ENCODE data around the gene PXYLP1.
A peak's percentile ranks its signal among the peaks of the same experiment; 100 is the strongest.

The PXYLP1 gene

DNA sequence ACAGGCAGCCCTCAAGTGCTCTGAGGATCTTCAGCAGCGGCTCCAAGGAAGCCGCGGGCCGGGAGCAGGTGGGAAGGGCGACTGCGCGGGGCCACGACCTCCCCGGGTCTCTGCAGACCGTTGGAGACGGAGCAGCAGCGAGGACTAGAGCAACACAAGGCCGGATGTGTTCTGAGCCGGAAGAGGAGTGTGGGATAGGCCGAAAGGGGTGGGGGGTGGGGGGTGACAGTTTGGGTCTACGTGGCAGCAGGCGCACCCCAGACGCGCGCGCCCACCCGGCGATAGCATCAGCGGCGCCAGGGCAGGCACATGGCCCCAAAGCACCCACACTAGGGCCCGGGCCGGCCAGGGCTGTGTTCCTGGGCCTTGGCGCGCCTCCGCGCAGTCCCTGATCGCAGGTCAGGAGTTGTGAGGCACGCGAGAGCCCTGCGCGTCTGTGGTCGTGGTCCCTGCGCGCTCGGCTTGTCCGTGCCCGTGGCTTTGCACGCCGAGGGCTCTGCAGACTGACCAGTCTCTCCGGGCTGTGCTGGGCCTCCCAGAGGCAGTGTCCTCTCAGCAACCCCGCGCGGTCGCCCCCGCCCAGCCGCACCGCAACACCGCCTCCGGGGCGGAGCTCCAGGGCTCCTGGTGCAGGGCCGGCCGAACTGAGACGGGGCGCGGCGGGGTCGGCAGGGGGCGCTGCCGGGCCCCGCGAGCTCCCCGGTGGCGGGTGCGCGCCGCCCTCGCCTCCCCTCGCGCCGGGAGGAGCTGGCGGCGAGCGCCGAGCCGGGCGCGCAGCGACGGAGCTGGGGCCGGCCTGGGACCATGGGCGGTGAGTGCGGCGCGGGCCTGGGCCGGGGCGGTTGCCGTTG, at the start of gene PXYLP1:
PXYLP1 (plus strand) TSS at position 725 of the 851 bp plus-strand sequence. CDS start 28,351 bp downstream, outside the sequence.
- Histone ChIP-seq H3K36me3 (ENCODE audit: control insufficient read depth, insufficient read depth, low read length) (no peaks in the 10 kb centered on the region), H3K4me3 (ENCODE audit: low read length) (peak within 1 kb of the TSS; percentile 67; the same call in 1 of the 2 replicates), H3K27ac (ENCODE audit: low read length) (no peak within 1 kb of the TSS), H3K9me3 (ENCODE audit: control insufficient read depth, insufficient read depth, low read length) (no peaks in the 10 kb centered on the region), H3K4me1 (ENCODE audit: control insufficient read depth, insufficient read depth, low read length) (no peaks in the 10 kb centered on the region; the same call in 1 of the 2 replicates), H3K27me3 (ENCODE audit: control insufficient read depth, insufficient read depth, low read length) (peaks cover 2% of the 10 kb centered on the region; the same call in 1 of the 2 replicates)
- no CpG with 5 or more reads among the region's 92 CpGs for WGBS (ENCODE audit: insufficient coverage, insufficient read length)
- DNase-seq (ENCODE audit: low read depth, low spot score), result peak; percentile 52

GRCh38 chr3:141183606-141184005, 48.0 kb upstream of the PXYLP1 start:
- Histone ChIP-seq H3K9me3 (ENCODE audit: control insufficient read depth, insufficient read depth, low read length) (no peaks in the 10 kb centered on the region), H3K4me1 (ENCODE audit: control insufficient read depth, insufficient read depth, low read length) (no peaks in the 10 kb centered on the region), H3K4me3 (ENCODE audit: low read length) (no peak overlapping the region), H3K36me3 (ENCODE audit: control insufficient read depth, insufficient read depth, low read length) (no peaks in the 10 kb centered on the region), H3K27ac (ENCODE audit: low read length) (no peak overlapping the region), H3K27me3 (ENCODE audit: control insufficient read depth, insufficient read depth, low read length) (no peaks in the 10 kb centered on the region)
- DNase-seq (ENCODE audit: low read depth, low spot score), result no peak
- no CpG with 5 or more reads among the region's 2 CpGs for WGBS (ENCODE audit: insufficient coverage, insufficient read length)

GRCh38 chr3:141184430-141184829, 47.2 kb upstream of the PXYLP1 start:
- H3K27ac ChIP-seq (ENCODE audit: low read length), result no peak overlapping the region
- DNase-seq (ENCODE audit: low read depth, low spot score), result no peak
- no peaks in the 10 kb centered on the region for H3K9me3 ChIP-seq (ENCODE audit: control insufficient read depth, insufficient read depth, low read length)
- WGBS (ENCODE audit: insufficient coverage, insufficient read length), result no CpG with 5 or more reads among the region's 4 CpGs
- no peaks in the 10 kb centered on the region for H3K27me3 ChIP-seq (ENCODE audit: control insufficient read depth, insufficient read depth, low read length)
- H3K36me3 ChIP-seq (ENCODE audit: control insufficient read depth, insufficient read depth, low read length), result no peaks in the 10 kb centered on the region
- no peak overlapping the region for H3K4me3 ChIP-seq (ENCODE audit: low read length)
- H3K4me1 ChIP-seq (ENCODE audit: control insufficient read depth, insufficient read depth, low read length), result no peaks in the 10 kb centered on the region

GRCh38 chr3:141191097-141191749, 40.4 kb upstream of the PXYLP1 start:
- no CpG with 5 or more reads among the region's 2 CpGs for WGBS (ENCODE audit: insufficient coverage, insufficient read length)
- DNase-seq (ENCODE audit: low read depth, low spot score), result no peak
- Histone ChIP-seq H3K4me1 (ENCODE audit: control insufficient read depth, insufficient read depth, low read length) (no peaks in the 10 kb centered on the region), H3K27me3 (ENCODE audit: control insufficient read depth, insufficient read depth, low read length) (no peaks in the 10 kb centered on the region), H3K27ac (ENCODE audit: low read length) (no peak overlapping the region), H3K4me3 (ENCODE audit: low read length) (no peak overlapping the region), H3K36me3 (ENCODE audit: control insufficient read depth, insufficient read depth, low read length) (no peaks in the 10 kb centered on the region), H3K9me3 (ENCODE audit: control insufficient read depth, insufficient read depth, low read length) (no peaks in the 10 kb centered on the region)

DNA sequence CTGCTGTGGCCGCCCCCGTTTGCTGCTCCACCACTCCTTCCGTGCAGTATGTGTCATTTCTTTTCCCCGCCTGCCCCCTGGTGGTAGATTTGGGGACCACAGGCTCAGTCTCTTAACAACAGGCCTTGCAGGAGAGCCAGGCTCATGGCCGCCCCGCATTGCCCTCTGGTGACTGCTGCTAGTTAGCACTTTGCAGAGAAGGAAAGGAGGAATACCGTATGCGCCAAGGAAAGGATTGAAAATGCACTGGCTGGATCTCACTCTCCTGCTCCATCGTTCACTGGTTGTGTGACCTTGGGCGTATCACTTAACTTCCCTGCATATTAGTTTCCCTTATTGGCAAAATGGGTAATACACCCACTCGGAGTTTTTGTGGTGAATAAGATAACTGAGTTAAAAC, 39.3 kb upstream of the PXYLP1 start:
- no peaks in the 10 kb centered on the region for H3K36me3 ChIP-seq (ENCODE audit: control insufficient read depth, insufficient read depth, low read length)
- peak; percentile 95 for DNase-seq (ENCODE audit: low read depth, low spot score)
- H3K27ac ChIP-seq (ENCODE audit: low read length), result no peak overlapping the region
- WGBS (ENCODE audit: insufficient coverage, insufficient read length), result no CpG with 5 or more reads among the region's 11 CpGs
- H3K4me3 ChIP-seq (ENCODE audit: low read length), result no peak overlapping the region
- H3K4me1 ChIP-seq (ENCODE audit: control insufficient read depth, insufficient read depth, low read length), result no peaks in the 10 kb centered on the region
- no peaks in the 10 kb centered on the region for H3K27me3 ChIP-seq (ENCODE audit: control insufficient read depth, insufficient read depth, low read length)
- no peaks in the 10 kb centered on the region for H3K9me3 ChIP-seq (ENCODE audit: control insufficient read depth, insufficient read depth, low read length)

DNA sequence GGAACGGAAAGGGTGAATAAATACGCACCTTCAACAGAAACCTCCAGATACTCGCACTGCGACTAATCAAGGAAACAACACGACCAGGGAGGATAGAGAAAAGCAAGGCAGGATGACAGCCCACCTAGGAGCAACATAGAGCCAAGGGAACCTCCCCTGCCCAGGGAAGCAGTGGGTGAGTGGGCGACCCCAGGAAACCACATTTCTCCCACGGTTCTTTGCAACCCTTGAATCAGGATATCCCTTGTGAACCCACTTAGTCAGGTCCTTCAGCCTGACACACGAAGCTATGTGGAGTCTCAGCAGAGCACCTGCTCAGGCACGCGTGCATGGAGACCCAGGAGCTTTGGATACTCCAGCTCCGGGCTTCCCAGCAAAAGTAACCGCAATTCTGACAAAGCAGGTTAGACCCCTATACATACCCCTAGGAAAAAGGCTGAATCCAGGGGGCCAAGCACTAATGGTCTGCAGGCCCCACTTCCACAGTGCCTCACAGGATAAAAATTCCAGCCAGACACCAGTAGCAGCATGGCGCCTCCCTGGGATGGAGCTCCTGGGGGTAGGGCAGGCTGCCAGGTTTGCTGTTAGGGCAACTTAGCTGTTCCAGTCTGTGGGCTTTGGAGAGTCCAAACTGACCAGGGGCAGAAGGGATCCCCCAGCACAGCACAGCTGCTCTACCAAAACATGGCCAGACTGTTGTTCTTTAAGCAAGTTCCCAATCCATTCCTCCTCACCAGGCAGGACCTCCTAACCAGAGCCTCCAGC, 38.4 kb upstream of the PXYLP1 start:
- DNase-seq (ENCODE audit: low read depth, low spot score), result no peak
- H3K36me3 ChIP-seq (ENCODE audit: control insufficient read depth, insufficient read depth, low read length), result no peaks in the 10 kb centered on the region
- no peaks in the 10 kb centered on the region for H3K4me1 ChIP-seq (ENCODE audit: control insufficient read depth, insufficient read depth, low read length)
- no peak overlapping the region for H3K27ac ChIP-seq (ENCODE audit: low read length)
- no peaks in the 10 kb centered on the region for H3K9me3 ChIP-seq (ENCODE audit: control insufficient read depth, insufficient read depth, low read length)
- no CpG with 5 or more reads among the region's 13 CpGs for WGBS (ENCODE audit: insufficient coverage, insufficient read length)
- no peak overlapping the region for H3K4me3 ChIP-seq (ENCODE audit: low read length)
- no peaks in the 10 kb centered on the region for H3K27me3 ChIP-seq (ENCODE audit: control insufficient read depth, insufficient read depth, low read length)

GRCh38 chr3:141201122-141201521, 30.5 kb upstream of the PXYLP1 start:
- WGBS (ENCODE audit: insufficient coverage, insufficient read length), result no CpG with 5 or more reads among the region's 3 CpGs
- Histone ChIP-seq H3K27ac (ENCODE audit: low read length) (no peak overlapping the region), H3K9me3 (ENCODE audit: control insufficient read depth, insufficient read depth, low read length) (no peaks in the 10 kb centered on the region), H3K4me1 (ENCODE audit: control insufficient read depth, insufficient read depth, low read length) (no peaks in the 10 kb centered on the region), H3K4me3 (ENCODE audit: low read length) (no peak overlapping the region), H3K27me3 (ENCODE audit: control insufficient read depth, insufficient read depth, low read length) (no peaks in the 10 kb centered on the region), H3K36me3 (ENCODE audit: control insufficient read depth, insufficient read depth, low read length) (no peaks in the 10 kb centered on the region)
- no peak for DNase-seq (ENCODE audit: low read depth, low spot score)

- H3K9me3 ChIP-seq (ENCODE audit: control insufficient read depth, insufficient read depth, low read length), result no peaks in the 10 kb centered on the region
- no peak overlapping the region for H3K4me3 ChIP-seq (ENCODE audit: low read length)
- no peak for DNase-seq (ENCODE audit: low read depth, low spot score)
- H3K27me3 ChIP-seq (ENCODE audit: control insufficient read depth, insufficient read depth, low read length), result no peaks in the 10 kb centered on the region
- no peaks in the 10 kb centered on the region for H3K36me3 ChIP-seq (ENCODE audit: control insufficient read depth, insufficient read depth, low read length)
- no CpG with 5 or more reads among the region's 4 CpGs for WGBS (ENCODE audit: insufficient coverage, insufficient read length)
- H3K4me1 ChIP-seq (ENCODE audit: control insufficient read depth, insufficient read depth, low read length), result no peaks in the 10 kb centered on the region
- no peak overlapping the region for H3K27ac ChIP-seq (ENCODE audit: low read length)
These were observed 28.9 kb upstream of the PXYLP1 start for GRCh38 chr3:141202682-141203081.

DNA sequence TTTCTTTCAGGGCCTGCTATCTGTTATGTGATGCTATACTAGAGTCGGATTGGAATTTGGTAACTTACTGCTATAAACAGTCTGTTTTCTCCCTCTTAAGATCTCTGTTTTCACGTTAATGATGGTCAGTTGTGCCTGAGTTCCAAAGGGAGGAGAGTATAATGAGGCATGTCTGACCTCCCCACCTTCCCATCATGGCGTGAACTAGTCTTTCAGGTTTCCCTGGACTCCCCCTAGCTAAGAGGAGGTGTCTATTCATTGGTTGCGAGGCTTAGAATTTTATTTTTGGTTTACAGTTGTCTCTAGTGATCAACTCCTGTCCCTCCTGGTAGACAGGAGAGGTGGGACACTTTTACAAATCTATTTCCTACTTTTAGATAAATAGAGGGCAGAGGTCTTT, 27.8 kb upstream of the PXYLP1 start:
- H3K4me1 ChIP-seq (ENCODE audit: control insufficient read depth, insufficient read depth, low read length), result no peaks in the 10 kb centered on the region
- H3K4me3 ChIP-seq (ENCODE audit: low read length), result no peak overlapping the region
- H3K27me3 ChIP-seq (ENCODE audit: control insufficient read depth, insufficient read depth, low read length), result no peaks in the 10 kb centered on the region
- no CpG with 5 or more reads among the region's 4 CpGs for WGBS (ENCODE audit: insufficient coverage, insufficient read length)
- no peaks in the 10 kb centered on the region for H3K9me3 ChIP-seq (ENCODE audit: control insufficient read depth, insufficient read depth, low read length)
- no peak overlapping the region for H3K27ac ChIP-seq (ENCODE audit: low read length)
- no peak for DNase-seq (ENCODE audit: low read depth, low spot score)
- no peaks in the 10 kb centered on the region for H3K36me3 ChIP-seq (ENCODE audit: control insufficient read depth, insufficient read depth, low read length)

GRCh38 chr3:141204343-141204742, 27.3 kb upstream of the PXYLP1 start:
- no CpG with 5 or more reads among the region's 4 CpGs for WGBS (ENCODE audit: insufficient coverage, insufficient read length)
- Histone ChIP-seq H3K4me1 (ENCODE audit: control insufficient read depth, insufficient read depth, low read length) (no peaks in the 10 kb centered on the region), H3K27me3 (ENCODE audit: control insufficient read depth, insufficient read depth, low read length) (no peaks in the 10 kb centered on the region)

More at GRCh38 chr3:141204343-141204742, 27.3 kb upstream of the PXYLP1 start:
- Histone ChIP-seq H3K4me3 (ENCODE audit: low read length) (no peak overlapping the region; the same call in 1 of the 2 replicates), H3K9me3 (ENCODE audit: control insufficient read depth, insufficient read depth, low read length) (no peaks in the 10 kb centered on the region), H3K36me3 (ENCODE audit: control insufficient read depth, insufficient read depth, low read length) (no peaks in the 10 kb centered on the region), H3K27ac (ENCODE audit: low read length) (no peak overlapping the region)
- no peak for DNase-seq (ENCODE audit: low read depth, low spot score)

Measured in iPS DF 6.9 (cell line).